Karpas-422 (cell line): ENCODE data around the gene PBXIP1. TPM values are rescaled to one million over a fixed set of nuclear protein-coding genes. Genes with fewer than 3 reads are reported as not detected.
"Not testable (repeated sequence)": the region's sequence is repeated elsewhere in the genome, so short reads cannot be mapped to it uniquely, and the experiment has no call there.

Experiments used
- DNase-seq: peaks from one replicate; pipeline ENCODE4 v3.0.0-alpha.2; 2015
- H2AFZ ChIP-seq: fragments of 200-600 bp; sonication (generic); 2 replicates; pipeline ENCODE4 v1.6.1; 2014; ENCODE audit warnings: antibody characterized with exemption, low read length, mixed read lengths
- H3K27ac ChIP-seq: fragments of 200-600 bp; sonication (generic); 2 replicates; pipeline ENCODE4 v1.5.1; 2014; ENCODE audit warnings: mild to moderate bottlenecking, low read length, moderate library complexity
- H3K27me3 ChIP-seq: fragments of 200-600 bp; sonication (generic); 2 replicates; pipeline ENCODE4 v1.6.1; 2014; ENCODE audit warnings: low read length, mixed read lengths
- H3K36me3 ChIP-seq: fragments of 200-600 bp; sonication (generic); 2 replicates; pipeline ENCODE4 v1.6.1; 2014; ENCODE audit warnings: low read length, mixed read lengths; ENCODE audit not compliant: insufficient read depth
- H3K4me1 ChIP-seq: fragments of 200-600 bp; sonication (generic); 2 replicates; pipeline ENCODE4 v1.6.1; 2014; ENCODE audit warnings: mild to moderate bottlenecking, low read length, mixed read lengths
- H3K4me2 ChIP-seq: fragments of 200-600 bp; sonication (generic); 2 replicates; pipeline ENCODE4 v1.6.1; 2014; ENCODE audit warnings: low read length, low read depth, mild to moderate bottlenecking; ENCODE audit not compliant: poor library complexity, severe bottlenecking
- H3K4me3 ChIP-seq: fragments of 200-600 bp; sonication (generic); 2 replicates; pipeline ENCODE4 v1.5.1; 2014; ENCODE audit warnings: mild to moderate bottlenecking, antibody characterized with exemption, low read length, mixed read lengths
- H3K79me2 ChIP-seq: fragments of 200-600 bp; sonication (generic); 2 replicates; pipeline ENCODE4 v1.6.1; 2014; ENCODE audit warnings: mild to moderate bottlenecking, low read length, mixed read lengths
- H3K9ac ChIP-seq: fragments of 200-600 bp; sonication (generic); 2 replicates; pipeline ENCODE4 v1.6.0; 2014; ENCODE audit warnings: low read length
- H3K9me2 ChIP-seq: fragments of 200-600 bp; sonication (generic), shearing (Covaris generic); replicated peaks from 2 replicates; pipeline ENCODE4 v1.6.0; 2014; ENCODE audit warnings: mild to moderate bottlenecking, low read length, moderate library complexity; ENCODE audit not compliant: insufficient read depth
- H3K9me3 ChIP-seq: fragments of 300-700, 200-600 bp; sonication (generic); 2 replicates; pipeline ENCODE4 v1.6.1; 2014; ENCODE audit warnings: low read length, mixed read lengths
- H4K20me1 ChIP-seq: fragments of 200-600 bp; sonication (generic); 2 replicates; pipeline ENCODE4 v1.6.1; 2014; ENCODE audit warnings: mild to moderate bottlenecking, antibody characterized with exemption, low read length, low read depth; ENCODE audit not compliant: insufficient read depth
- total RNA-seq: library from RNA; depleted of rRNA; stranded (reverse); fragments of >200 nt; shearing (Covaris generic); gene quantifications from 2 replicates; pipeline ENCODE4 v1.2.3, GENCODE V29; 2014; ENCODE audit warnings: low replicate concordance

PBXIP1 gene
- total RNA-seq, 1 experiment from 2014 or later, result 26.1 TPM

DNA sequence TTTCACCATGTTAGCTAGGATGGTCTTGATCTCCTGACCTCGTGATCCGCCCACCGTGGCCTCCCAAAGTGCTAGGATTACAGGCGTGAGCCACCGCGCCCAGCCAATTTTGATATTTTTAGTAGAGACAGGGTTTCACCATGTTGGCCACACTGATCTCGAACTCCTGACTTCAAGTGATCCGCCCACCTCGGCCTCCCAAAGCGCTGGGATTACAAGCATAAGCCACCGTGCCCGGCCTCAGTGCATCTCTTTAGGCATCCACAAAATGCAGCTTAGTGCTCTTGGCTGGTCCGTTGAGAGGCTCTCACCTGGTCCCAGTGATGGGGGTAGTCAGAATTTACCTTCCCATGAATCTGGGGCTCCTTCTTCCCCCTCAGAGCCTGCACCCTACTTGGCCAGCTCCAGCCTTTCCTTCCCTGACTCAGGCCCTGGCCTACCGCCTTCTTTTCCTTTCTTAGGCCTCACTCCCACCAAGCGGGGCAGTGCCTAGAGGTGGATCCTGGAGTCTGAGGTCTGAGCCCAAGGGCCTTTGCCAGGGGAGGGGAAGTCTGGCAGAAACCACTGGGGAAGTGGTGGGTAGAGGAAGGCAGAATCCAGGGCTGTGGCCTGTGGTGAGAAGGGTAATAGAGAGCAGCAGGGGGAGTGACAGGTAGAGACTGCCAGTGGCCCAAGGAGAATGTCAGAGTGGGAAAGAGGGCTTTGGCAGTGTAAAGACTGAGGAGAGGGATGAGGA is 41.2 kb upstream of the PBXIP1 start:
- Histone ChIP-seq H3K27ac (no peak overlapping the region), H3K9me2 (no peaks in the 10 kb centered on the region), H3K4me3 (no peak overlapping the region), H3K4me1 (peaks cover 52% of the 10 kb centered on the region), H3K4me2 (no peak overlapping the region), H3K36me3 (no peaks in the 10 kb centered on the region; the same call in 1 of the 2 replicates), H2AFZ (no peak overlapping the region), H3K79me2 (no peaks in the 10 kb centered on the region), H3K9ac (peak overlapping the region; percentile 30; the same call in 1 of the 2 replicates), H4K20me1 (no peaks in the 10 kb centered on the region), H3K9me3 (no peaks in the 10 kb centered on the region), H3K27me3 (no peaks in the 10 kb centered on the region)
- DNase-seq, result no peak

- H3K4me1 ChIP-seq, result peaks cover 43% of the 10 kb centered on the region
- H3K4me2 ChIP-seq, H3K27me3 ChIP-seq, H3K9me3 ChIP-seq, H3K36me3 ChIP-seq, H4K20me1 ChIP-seq, H3K4me3 ChIP-seq, H3K79me2 ChIP-seq, H2AFZ ChIP-seq, H3K9ac ChIP-seq, H3K9me2 ChIP-seq: not testable (repeated sequence)
- peak overlapping the region; percentile 45; the same call in 1 of the 2 replicates for H3K27ac ChIP-seq
- peak; percentile 64 for DNase-seq
Measured at GRCh38 chr1:154995301-154995983, 39.5 kb upstream of the PBXIP1 start.

GRCh38 chr1:154994591-154994990 is 38.7 kb upstream of the PBXIP1 start:
- H4K20me1 ChIP-seq, result no peaks in the 10 kb centered on the region

DNA sequence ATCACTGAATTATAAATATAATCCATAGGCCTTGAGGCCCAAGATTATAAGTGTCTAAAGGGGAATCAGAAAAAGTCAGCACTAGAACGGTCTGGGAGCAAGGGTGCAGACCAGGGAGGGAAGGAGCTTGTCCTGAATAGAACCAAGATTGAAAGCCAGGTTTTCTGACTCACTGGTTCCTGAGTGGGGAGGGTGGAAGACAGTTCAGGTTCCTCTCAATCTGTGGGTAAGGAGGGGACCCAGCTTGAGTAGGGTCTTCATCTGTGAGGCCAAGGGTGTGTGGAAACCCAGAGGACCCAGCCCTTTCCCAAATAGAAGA is 38.3 kb upstream of the PBXIP1 start:
- Histone ChIP-seq H3K4me1 (peaks cover 32% of the 10 kb centered on the region), H3K27me3 (no peaks in the 10 kb centered on the region), H3K4me2 (no peak overlapping the region), H3K36me3 (no peaks in the 10 kb centered on the region; the same call in none of the 2 replicates), H3K9me3 (no peaks in the 10 kb centered on the region), H3K27ac (peak overlapping the region; percentile 6; the same call in 1 of the 2 replicates), H4K20me1 (no peaks in the 10 kb centered on the region), H3K9ac (no peak overlapping the region), H2AFZ (no peak overlapping the region), H3K79me2 (no peaks in the 10 kb centered on the region), H3K4me3 (no peak overlapping the region), H3K9me2 (no peaks in the 10 kb centered on the region)
- no peak for DNase-seq

More at GRCh38 chr1:154994591-154994990, 38.7 kb upstream of the PBXIP1 start:
- Histone ChIP-seq H3K9me3 (no peaks in the 10 kb centered on the region), H3K27ac (peak overlapping the region; percentile 45), H3K9ac (no peak overlapping the region), H3K4me1 (peaks cover 35% of the 10 kb centered on the region), H2AFZ (no peak overlapping the region), H3K27me3 (no peaks in the 10 kb centered on the region), H3K36me3 (no peaks in the 10 kb centered on the region; the same call in none of the 2 replicates), H3K4me2 (no peak overlapping the region), H3K4me3 (no peak overlapping the region), H3K79me2 (no peaks in the 10 kb centered on the region), H3K9me2 (no peaks in the 10 kb centered on the region)
- no peak for DNase-seq

DNA sequence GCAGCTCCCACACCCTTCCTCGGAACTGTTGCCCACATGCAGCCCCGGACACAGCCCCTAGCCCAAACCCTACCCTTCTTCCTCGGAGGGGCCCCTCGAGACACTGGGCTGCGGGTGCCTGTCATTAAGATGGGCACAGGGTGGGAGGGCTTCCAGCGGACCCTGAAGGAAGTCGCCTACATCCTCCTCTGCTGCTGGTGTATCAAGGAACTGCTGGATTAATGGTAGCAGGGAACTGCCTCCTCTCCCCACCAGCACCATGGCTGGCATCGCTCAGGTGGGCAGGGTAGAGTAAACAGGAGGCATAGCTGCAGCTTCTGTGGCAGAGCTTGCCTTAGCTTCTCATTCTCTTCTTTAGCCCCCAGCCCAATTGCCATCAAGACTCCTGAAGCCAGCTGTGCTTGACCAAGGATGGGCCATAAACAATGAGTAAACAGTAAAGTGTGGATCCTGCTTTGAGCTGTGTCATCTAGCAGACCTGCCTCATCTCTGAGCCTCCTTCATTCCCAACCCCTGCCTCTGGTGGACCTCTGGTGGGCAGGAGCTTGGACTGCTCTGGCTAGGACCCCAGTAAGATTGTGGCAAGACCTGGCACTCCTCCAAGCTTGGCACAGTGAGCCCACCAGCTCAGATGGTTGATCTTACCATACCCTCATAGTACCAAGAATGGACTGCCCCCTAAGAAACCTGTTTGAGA is 37.8 kb upstream of the PBXIP1 start, which contains the start of gene LENEP:
LENEP (plus strand) TSS at position 15 of the 697 bp plus-strand sequence; CDS start at position 37, 22 bp downstream.
- Histone ChIP-seq H3K4me2 (no peak within 1 kb of the TSS), H4K20me1 (no peaks in the 10 kb centered on the region), H3K9ac (no peak within 1 kb of the TSS), H3K4me1 (peaks cover 27% of the 10 kb centered on the region), H3K79me2 (no peaks in the 10 kb centered on the region), H3K27ac (peak within 1 kb of the TSS; percentile 6; the same call in 1 of the 2 replicates), H3K4me3 (no peak within 1 kb of the TSS), H3K9me2 (no peaks in the 10 kb centered on the region), H3K9me3 (no peaks in the 10 kb centered on the region), H2AFZ (no peak within 1 kb of the TSS), H3K36me3 (no peaks in the 10 kb centered on the region; the same call in none of the 2 replicates), H3K27me3 (no peaks in the 10 kb centered on the region)
- no peak for DNase-seq

DNA sequence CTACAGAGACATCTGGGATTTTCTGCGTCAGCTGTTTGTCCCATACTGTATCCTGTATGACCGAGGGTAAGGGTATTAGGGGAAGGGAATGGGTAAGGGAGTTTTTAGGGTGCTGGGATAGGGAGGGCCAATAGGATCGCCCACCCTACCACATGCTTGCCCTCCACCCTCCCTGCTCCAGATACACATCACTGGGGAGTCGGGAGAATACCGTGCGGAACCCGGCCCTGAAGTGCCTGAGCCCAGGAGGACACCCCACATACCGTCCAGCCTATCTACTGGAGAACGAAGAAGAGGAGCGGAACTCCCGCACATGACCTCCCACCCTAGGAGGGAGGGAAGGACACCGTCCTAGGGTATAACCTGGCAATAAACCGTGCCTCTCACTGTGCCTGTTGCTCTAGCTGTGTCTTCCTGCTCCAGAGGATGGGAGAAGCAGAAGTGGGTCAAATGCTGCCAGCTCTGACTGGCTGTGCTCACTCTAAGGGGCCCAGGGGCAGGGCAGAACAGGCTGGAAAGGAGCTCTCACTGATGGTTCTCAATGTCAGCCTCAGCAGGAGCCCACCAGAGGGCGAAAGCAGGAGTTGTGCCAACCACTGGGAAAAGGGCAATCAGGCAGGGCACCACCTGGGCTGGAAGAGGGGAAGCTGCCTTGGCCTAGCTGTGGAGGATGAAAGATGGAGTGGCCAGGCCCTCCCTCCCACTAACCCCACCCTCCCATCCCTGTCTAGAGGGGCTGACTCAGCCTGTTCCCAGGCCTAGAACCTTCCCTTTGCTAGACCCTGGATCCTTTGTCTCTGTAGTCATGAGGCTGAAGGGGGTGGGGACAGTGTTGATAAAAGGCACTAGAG is 37.0 kb upstream of the PBXIP1 start:
- Histone ChIP-seq H3K27ac (no peak overlapping the region), H3K79me2 (no peaks in the 10 kb centered on the region), H3K4me2 (no peak overlapping the region), H3K36me3 (peaks cover 6% of the 10 kb centered on the region), H3K4me1 (peaks cover 24% of the 10 kb centered on the region), H2AFZ (no peak overlapping the region), H3K9me2 (no peaks in the 10 kb centered on the region), H4K20me1 (no peaks in the 10 kb centered on the region), H3K9me3 (no peaks in the 10 kb centered on the region), H3K27me3 (no peaks in the 10 kb centered on the region), H3K4me3 (no peak overlapping the region), H3K9ac (no peak overlapping the region)
- peak; percentile 60 for DNase-seq

DNA sequence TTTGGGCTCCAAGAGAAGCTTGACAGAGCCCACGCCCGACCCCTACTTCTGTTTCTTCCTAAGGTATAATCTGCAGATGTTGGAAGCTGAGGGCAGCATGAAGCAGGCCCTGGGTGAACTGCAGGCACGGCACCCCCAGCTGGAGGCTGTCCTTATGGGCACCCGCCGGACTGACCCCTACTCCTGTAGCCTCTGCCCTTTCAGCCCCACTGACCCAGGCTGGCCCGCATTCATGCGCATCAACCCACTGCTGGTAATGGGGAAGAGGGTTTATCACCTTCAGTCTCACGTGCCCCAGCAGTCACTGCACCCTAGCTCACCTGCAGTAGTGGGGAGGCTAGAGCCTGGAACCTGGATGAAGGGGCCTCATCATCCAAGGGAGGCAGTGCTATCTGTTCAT is 34.4 kb upstream of the PBXIP1 start:
- Histone ChIP-seq H3K27ac (no peak overlapping the region), H3K27me3 (no peaks in the 10 kb centered on the region), H3K4me3 (no peak overlapping the region), H3K9ac (no peak overlapping the region), H4K20me1 (no peaks in the 10 kb centered on the region), H3K9me3 (no peaks in the 10 kb centered on the region), H3K9me2 (no peaks in the 10 kb centered on the region), H3K4me2 (no peak overlapping the region), H3K4me1 (peaks cover 11% of the 10 kb centered on the region), H3K79me2 (peaks cover 4% of the 10 kb centered on the region; the same call in 1 of the 2 replicates), H3K36me3 (peaks cover 14% of the 10 kb centered on the region), H2AFZ (no peak overlapping the region)
- no peak for DNase-seq
